Keratinocyte (primary cell): Measurements from ENCODE around the gene TRAF5.

ENCODE experiments used
- CTCF ChIP-seq, 3 experiments: IDR thresholded peaks in 1 of 3; conservative IDR thresholded peaks in 1 of 3; optimal IDR thresholded peaks in 1 of 3; 2 replicates in 2 of 3; 3 replicates in 1 of 3; pipeline versions ENCODE3 to v1.5.1; 2011; ENCODE audit warnings: low read length in 3 of 3, mild to moderate bottlenecking in 3 of 3, moderate library complexity in 2 of 3, control low read depth in 1 of 3, inconsistent platforms in 1 of 3; ENCODE audit not compliant: insufficient read depth in 2 of 3; ENCODE audit errors: extremely low read depth in 1 of 3
- EZH2 ChIP-seq: IDR thresholded peaks from one replicate; pipeline ENCODE4 v1.6.1; 2012; ENCODE audit warnings: inconsistent platforms, mild to moderate bottlenecking, low read length, moderate library complexity

GRCh38 chr1:211313392-211313791 is 13.2 kb upstream of the TRAF5 start:
- no peak for TF ChIP-seq EZH2
- no peak for TF ChIP-seq CTCF (optimal IDR thresholded peaks at IDR 0.05 in 1 of 3, IDR thresholded peaks at IDR 0.05 in 1 of 3, conservative IDR thresholded peaks at IDR 0.05 in 1 of 3; ENCODE audit: extremely low read depth in 1 of 3, insufficient read depth in 2 of 3, low read length in 3 of 3)
